Right lung (tissue), 5 donors: Measurements from ENCODE around the gene EIF3I. TPM values are rescaled to one million over a fixed set of nuclear protein-coding genes. Genes with fewer than 3 reads are reported as not detected.
"Not testable (repeated sequence)": the region's sequence is repeated elsewhere in the genome, so short reads cannot be mapped to it uniquely, and the experiment has no call there.

Source experiments
- DNase-seq, 2 donors: peaks; one replicate each; pipeline ENCODE4 v3.0.0-alpha.2; 2013
- polyA plus RNA-seq, 5 donors: library from polyadenylated mRNA; unstranded; fragments of 120-200 nt; gene quantifications; one replicate each; pipeline versions ENCODE4 v1.2.1 to v1.2.3, GENCODE V29; 2013; ENCODE audit warnings: inconsistent platforms in 1 of 5, low replicate concordance in 1 of 5; ENCODE audit not compliant: insufficient read length in 5 of 5, insufficient read depth in 1 of 5

The EIF3I gene
- polyA plus RNA-seq, 5 donors = 164 to 195 (median 171) TPM

DNA sequence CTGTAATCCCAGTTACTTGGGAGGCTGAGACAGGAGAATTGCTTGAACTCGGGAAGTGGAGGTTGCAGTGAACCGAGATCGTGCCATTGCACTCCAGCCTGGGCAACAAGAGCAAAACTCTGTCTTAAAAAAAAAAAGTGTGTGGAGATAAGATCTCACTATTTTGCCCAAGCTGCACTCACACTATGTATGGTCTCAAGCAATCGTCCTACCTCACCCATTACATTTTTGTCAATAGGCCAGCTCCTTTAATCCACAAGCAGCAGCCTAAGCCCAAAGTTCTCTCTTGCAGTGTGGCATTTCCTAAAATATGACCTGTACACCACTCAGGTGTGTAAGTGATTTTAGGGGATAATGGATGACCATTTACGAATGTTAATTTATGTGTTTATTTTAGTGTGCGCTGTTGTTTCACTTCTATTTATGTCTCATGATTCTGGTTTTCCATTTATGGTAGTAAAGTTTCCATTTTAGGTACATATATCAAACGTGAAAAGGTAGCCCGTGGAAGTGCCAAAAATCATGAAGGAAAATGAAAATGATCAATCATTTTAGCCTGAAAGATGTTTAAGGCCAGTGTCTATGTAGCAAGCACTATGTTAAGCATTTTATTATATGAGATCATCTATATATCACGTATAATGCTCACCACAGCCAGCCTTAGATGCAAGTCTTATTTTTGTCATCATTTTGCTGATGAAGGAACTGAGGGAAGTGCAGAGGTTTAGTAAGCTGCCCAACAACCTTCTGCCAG lies 34.4 kb downstream of the EIF3I start:
- no peak for DNase-seq

DNA sequence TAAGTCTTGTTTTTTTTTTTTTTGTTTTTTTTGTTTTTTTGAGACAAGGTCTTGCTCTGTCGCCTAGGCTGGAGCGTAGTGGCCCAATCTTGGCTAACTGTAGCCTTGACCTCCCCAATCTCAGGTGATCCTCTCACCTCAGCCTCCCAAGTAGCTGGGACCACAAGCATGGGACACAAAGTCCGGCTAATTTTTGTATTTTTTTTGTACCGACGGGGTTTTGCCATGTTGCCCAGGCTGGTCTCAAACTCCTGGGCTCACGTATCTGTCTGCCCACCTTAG lies 35.0 kb downstream of the EIF3I start:
- no peak for DNase-seq

DNA sequence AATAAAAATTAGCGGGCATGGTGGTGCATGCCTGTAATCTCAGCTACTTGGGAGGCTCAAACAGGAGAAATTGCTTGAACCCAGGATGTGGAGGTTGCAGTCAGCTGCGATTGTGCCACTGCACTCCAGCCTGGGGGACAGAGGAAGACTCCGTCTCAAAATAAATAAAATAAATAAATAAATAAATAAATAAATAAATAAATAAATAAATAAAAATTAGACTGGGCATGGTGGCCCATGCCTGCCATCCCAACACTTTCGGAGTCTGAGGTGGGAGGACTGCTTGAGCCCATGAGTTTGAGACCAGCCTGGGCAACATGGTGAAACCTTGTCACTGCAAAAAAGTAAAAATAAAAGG lies 41.0 kb downstream of the EIF3I start:
- not testable (repeated sequence) for DNase-seq

DNA sequence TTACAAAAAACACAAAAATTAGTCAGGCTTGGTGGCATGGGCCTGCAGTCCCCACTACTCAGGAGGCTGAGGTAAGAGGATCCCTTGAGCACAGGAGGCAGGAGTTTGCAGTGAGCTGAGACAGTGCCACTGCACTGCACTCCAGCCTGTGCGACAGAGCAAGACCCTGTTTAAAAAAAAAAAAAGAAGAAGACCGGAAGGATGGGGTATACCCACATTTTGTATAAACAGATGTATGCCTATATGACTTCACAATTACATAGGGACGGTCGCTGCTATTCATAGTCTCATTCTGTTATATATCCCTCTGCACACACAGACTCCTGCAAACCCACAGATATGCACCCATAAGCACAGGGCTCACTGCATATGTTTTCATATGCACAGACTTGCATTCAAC lies 41.5 kb downstream of the EIF3I start:
- DNase-seq = no peak

DNA sequence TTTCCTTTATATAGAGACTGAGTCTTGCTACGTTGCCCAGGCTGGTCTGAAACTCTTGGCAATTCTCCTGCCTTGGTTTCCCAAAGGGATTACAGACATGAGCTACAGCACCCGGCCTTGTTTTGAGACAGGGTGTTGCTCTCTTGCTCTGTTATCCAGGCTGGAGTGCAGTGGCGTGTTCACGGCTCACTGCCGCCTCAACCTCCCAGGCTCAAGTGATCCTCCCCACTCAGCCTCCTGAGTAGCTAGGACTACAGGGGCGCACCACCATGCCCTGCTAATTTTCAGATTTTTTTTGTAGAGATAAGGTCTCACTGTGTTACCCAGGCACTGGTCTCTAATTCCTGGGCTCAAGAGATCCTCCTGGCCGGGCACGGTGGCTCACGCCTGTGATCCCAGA lies 43.6 kb downstream of the EIF3I start:
- DNase-seq = no peak

DNA sequence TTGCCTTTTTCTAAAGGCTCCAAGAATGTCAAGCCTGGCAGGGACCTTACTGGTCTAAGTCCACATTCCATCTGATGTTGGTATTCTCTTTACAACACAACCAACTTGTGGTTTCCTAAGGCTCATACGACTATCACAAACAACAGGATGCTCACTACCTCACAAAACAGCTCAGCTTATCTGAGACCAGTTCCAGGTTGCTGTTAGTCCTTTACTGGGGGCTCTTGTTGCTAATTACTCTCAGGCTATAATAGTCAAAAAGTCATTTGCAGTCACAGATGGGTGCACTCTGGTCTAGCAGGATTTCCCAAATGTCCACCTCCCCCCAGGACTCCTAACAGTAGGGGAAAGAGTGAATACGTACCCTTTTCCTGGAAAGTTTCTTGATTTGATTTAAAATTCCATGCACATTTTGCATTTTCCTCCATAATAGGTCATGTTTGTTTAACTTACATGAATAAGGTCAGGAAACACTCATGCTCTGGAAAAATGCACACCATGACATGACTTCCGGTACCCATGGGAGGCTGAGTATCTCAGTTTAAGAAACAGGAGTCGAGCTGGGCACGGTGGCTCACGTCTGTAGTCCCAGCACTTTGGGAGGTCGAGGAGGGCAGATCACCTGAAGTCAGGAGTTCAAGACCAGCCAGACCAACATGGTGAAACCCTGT lies 44.8 kb downstream of the EIF3I start:
- DNase-seq = no peak

DNA sequence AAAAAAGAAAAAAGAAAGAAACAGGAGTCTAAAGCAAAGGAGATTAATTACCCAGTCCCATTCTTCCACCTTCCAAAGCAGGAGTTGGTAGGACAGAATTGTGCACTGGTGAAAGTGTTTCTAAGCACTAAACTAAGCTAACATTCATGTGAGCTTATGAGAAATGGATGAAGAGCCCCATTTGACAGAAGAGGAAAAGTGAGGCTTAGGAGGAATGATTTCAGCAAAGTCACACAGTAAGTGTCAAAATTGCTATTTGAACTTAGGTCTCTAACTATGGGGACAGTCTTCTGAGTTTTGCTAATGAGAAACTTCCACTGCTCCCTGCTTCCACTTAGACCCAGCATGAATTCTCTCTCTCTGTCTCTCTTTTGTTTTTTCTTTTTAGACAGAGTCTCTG lies 47.5 kb downstream of the EIF3I start:
- no peak for DNase-seq

DNA sequence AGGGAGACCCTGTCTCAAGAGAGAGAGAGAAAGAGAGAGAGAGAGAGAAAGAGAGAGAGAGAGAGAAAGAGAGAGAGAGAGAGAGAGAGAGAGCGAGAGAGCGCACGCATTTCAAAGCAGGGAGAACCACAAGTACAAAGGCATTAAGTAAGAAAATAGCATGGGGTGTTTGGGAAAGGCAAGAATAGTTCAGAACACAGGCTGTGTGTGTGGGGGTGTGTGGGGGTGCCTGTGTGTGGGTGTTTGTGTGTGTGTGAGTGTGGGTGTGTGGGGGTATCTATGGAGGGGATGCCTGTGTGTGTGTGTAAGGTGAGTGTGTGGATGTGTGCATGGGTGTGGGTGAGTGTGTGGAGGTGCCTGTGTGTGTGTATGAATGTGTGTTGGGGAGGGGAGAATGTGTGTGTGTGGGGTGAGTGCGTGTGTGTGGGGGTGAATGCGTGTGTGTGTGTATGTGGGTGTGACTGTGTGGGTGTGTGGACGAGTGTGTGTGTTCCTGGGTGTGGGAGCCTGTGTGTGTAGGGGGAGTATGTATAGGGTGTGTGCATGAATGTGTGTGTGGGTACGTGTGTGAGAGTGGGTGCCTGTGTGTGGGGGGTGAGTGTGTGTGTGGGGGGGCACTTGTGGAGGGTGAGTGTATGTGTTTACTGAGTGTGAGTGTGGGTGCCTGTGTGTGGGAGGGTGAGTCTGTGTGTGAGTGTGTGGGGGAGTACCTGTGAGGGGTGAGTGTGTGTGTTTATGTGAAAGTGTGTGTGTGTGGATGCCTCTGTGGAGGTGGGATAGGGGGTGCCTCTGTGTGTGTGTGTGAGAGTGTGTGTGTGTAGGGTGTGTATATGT lies 50.6 kb downstream of the EIF3I start:
- no peak for DNase-seq

DNA sequence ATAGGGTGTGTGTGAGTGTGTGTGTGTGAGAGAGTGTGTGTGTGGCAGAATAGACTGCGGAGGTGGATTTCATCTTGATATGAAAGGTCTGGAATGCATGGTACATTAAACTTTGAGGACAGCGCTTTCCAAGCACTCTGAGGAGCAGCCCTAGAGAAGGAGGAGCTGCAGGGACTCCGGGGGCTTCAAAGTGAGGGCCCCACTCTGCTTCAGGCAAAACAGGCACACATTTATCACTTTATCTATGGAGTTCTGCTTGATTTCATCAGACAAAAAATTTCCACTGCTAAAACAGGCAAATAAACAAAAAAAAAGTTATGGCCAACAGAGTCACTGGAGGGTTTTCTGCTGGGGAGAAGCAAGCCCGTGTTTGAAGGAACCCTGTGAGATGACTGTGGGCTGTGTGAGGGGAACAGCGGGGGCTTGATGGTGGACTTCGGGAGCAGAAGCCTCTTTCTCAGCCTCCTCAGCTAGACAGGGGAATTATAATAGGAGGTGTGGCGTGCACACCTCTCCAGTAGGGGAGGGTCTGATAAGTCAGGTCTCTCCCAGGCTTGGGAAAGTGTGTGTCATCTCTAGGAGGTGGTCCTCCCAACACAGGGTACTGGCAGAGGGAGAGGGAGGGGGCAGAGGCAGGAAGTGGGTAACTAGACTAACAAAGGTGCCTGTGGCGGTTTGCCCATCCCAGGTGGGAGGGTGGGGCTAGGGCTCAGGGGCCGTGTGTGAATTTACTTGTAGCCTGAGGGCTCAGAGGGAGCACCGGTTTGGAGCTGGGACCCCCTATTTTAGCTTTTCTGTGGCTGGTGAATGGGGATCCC lies 51.4 kb downstream of the EIF3I start:
- no peak for DNase-seq

DNA sequence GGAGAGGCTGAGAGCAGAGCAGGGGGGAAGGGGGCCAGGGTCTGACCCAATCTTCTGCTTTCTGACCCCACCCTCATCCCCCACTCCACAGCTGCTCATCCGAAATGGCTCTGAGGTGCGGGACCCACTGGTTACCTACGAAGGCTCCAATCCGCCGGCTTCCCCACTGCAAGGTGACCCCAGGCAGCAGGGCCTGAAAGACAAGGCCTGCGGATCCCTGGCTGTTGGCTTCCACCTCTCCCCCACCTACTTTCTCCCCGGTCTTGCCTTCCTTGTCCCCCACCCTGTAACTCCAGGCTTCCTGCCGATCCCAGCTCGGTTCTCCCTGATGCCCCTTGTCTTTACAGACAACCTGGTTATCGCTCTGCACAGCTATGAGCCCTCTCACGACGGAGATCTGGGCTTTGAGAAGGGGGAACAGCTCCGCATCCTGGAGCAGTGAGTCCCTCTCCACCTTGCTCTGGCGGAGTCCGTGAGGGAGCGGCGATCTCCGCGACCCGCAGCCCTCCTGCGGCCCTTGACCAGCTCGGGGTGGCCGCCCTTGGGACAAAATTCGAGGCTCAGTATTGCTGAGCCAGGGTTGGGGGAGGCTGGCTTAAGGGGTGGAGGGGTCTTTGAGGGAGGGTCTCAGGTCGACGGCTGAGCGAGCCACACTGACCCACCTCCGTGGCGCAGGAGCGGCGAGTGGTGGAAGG lies 52.6 kb downstream of the EIF3I start:
- DNase-seq = no peak

DNA sequence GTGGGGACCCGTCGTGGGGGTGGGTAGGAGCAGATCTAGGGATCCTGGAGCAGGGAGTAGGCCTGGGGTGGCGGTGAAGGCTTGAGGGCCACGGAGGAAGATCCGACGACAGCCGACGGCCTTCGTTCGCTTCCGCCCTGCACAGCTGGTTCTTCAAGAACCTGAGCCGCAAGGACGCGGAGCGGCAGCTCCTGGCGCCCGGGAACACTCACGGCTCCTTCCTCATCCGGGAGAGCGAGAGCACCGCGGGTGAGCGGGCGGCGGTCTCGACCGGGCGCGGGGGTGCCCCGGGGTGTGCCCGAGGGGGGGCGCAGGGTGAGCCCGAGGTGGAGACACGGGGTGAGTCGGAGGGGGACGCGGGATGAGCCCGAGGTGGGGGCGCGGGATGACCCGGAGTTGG lies 53.2 kb downstream of the EIF3I start:
- peak in 1 of 2 donors; percentile 28 for DNase-seq

DNA sequence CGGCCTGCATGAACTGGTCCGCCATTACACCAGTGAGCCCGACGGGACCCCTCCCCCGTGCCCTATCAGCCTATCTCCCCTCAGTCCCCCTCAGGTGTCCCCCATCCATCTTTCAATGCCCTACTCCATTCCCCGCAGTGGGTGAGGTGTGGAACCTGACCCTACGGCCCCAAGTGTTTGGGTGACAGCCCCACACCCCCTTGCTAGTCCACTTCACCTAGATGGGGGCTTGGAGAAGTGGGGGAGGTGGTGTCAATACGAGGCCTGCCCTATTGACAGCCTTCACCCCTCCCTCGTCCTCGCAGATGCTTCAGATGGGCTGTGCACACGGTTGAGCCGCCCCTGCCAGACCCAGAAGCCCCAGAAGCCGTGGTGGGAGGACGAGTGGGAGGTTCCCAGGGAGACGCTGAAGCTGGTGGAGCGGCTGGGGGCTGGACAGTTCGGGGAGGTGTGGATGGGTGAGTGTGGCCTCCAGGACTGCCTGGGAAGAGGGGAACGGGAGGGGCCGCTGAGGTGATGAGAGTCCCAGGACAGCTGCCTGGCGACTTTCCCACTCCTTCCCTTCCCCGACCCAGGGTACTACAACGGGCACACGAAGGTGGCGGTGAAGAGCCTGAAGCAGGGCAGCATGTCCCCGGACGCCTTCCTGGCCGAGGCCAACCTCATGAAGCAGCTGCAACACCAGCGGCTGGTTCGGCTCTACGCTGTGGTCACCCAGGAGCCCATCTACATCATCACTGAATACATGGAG lies 54.0 kb downstream of the EIF3I start:
- no peak for DNase-seq

Other genes with a start within 250 kb of the EIF3I start
- 100 to 1,000 TPM; 193 to 247 (median 218) TPM for gene KHDRBS1, start 208.5 kb upstream of the EIF3I start, polyA plus RNA-seq
- 10 to 100 TPM; 21.1 to 27.2 (median 24.6) TPM for gene TMEM39B, start 149.5 kb upstream of the EIF3I start, polyA plus RNA-seq
- 10 to 100 TPM; 28.0 to 39.1 (median 35.5) TPM for gene KPNA6, start 114.4 kb upstream of the EIF3I start, polyA plus RNA-seq
- 10 to 100 TPM; 35.6 to 49.1 (median 42.6) TPM for gene TXLNA, start 42.7 kb upstream of the EIF3I start, polyA plus RNA-seq
- 10 to 100 TPM; 22.0 to 34.4 (median 25.1) TPM for gene CCDC28B, start 21.8 kb upstream of the EIF3I start, polyA plus RNA-seq
- 1 to 10 TPM; 7.2 to 8.7 (median 7.8) TPM for gene IQCC, start 16.7 kb upstream of the EIF3I start, polyA plus RNA-seq
- 1 to 10 TPM; 1.6 to 3.4 (median 2.7) TPM for gene DCDC2B, start 13.3 kb upstream of the EIF3I start, polyA plus RNA-seq
- gene TMEM234, start 54 bp upstream of the EIF3I start, polyA plus RNA-seq = 10 to 100 TPM; 19.2 to 24.1 (median 23.0) TPM
- 1 to 10 TPM; 4.1 to 7.2 (median 4.4) TPM for gene FAM167B, start 24.8 kb downstream of the EIF3I start, polyA plus RNA-seq
- 1 to 10 TPM in 4 of 5 donors, under 1 TPM in 1; 0.68 to 2.0 (median 1.6) TPM for gene LCK, start 28.9 kb downstream of the EIF3I start, polyA plus RNA-seq
- 100 to 1,000 TPM; 154 to 182 (median 168) TPM for gene HDAC1, start 69.7 kb downstream of the EIF3I start, polyA plus RNA-seq
- 100 to 1,000 TPM; 354 to 502 (median 411) TPM for gene MARCKSL1, start 113.8 kb downstream of the EIF3I start, polyA plus RNA-seq
- gene FAM229A, start 140.1 kb downstream of the EIF3I start, polyA plus RNA-seq = 10 to 100 TPM in 1 of 5 donors, 1 to 10 TPM in 4; 4.9 to 14.0 (median 7.2) TPM
- 1 to 10 TPM; 3.7 to 6.4 (median 4.8) TPM for gene TSSK3, start 140.1 kb downstream of the EIF3I start, polyA plus RNA-seq
- 10 to 100 TPM; 52.1 to 61.2 (median 57.2) TPM for gene BSDC1, start 172.0 kb downstream of the EIF3I start, polyA plus RNA-seq
- gene ZBTB8B, start 242.7 kb downstream of the EIF3I start, polyA plus RNA-seq = 1 to 10 TPM in 4 of 5 donors, under 1 TPM in 1; 0.92 to 2.0 (median 1.4) TPM